ENCODE measurements around the gene MAP2K6.

Gene MAP2K6

GRCh38 chr17:69444023-69444422, 29.5 kb downstream of the MAP2K6 start:
- H2BK5ac ChIP-seq (ENCODE audit: low read length), result no peak overlapping the region
- H3K36me3 ChIP-seq (replicated peaks in 1 of 2; ENCODE audit: control insufficient read depth in 2 of 2, insufficient read depth in 2 of 2, low read length in 2 of 2), result peaks cover 0 to 2% of the 10 kb centered on the region in 2 donors
- H3K27ac ChIP-seq (replicated peaks; ENCODE audit: low read length), result no peak overlapping the region
- DNase-seq (ENCODE audit: low spot score), result no peak
- no peak overlapping the region for H2BK120ac ChIP-seq (ENCODE audit: low read depth, low read length)
- no peak overlapping the region for H2BK15ac ChIP-seq (ENCODE audit: low read length)
- no peak overlapping the region for H3K9ac ChIP-seq (ENCODE audit: low read depth, low read length, poor library complexity)
- H4K91ac ChIP-seq (ENCODE audit: low read depth, low read length, poor library complexity), result no peak overlapping the region
- no peak overlapping the region for H3K23ac ChIP-seq (ENCODE audit: low read depth, low read length, poor library complexity)
- no peak overlapping the region for H3K18ac ChIP-seq (ENCODE audit: low read length)
- no peaks in the 10 kb centered on the region for H3K79me1 ChIP-seq (ENCODE audit: low read depth, low read length)
- no peak overlapping the region for H3K4me3 ChIP-seq (ENCODE audit: low read length in 2 of 2)
- H4K8ac ChIP-seq (ENCODE audit: low read depth, low read length), result no peak overlapping the region
- WGBS, 2 donors (ENCODE audit: extremely low coverage in 2 of 2, insufficient read length in 2 of 2, insufficient replicate concordance in 1 of 2), result no CpG with 5 or more reads among the region's 1 CpG
- no peak overlapping the region for H2BK12ac ChIP-seq (ENCODE audit: low read length)
- H3K4me1 ChIP-seq (ENCODE audit: control insufficient read depth in 2 of 2, insufficient read depth in 1 of 2, low read depth in 1 of 2, low read length in 2 of 2), result peaks cover 6 to 9% of the 10 kb centered on the region in 2 donors
- H2AK5ac ChIP-seq (ENCODE audit: low read depth, low read length), result no peak overlapping the region
- H3K27me3 ChIP-seq (ENCODE audit: control insufficient read depth in 3 of 3, insufficient read depth in 3 of 3, low read depth in 1 of 3, low read length in 3 of 3), result no peaks in the 10 kb centered on the region
- H3K14ac ChIP-seq (ENCODE audit: low read length), result no peak overlapping the region
- no peaks in the 10 kb centered on the region for H3K9me3 ChIP-seq (replicated peaks in 1 of 2; ENCODE audit: control insufficient read depth in 2 of 2, insufficient read depth in 1 of 2, low read depth in 1 of 2, low read length in 2 of 2)
- no peak overlapping the region for H2AFZ ChIP-seq (ENCODE audit: low read length)
- H3K4me2 ChIP-seq (ENCODE audit: insufficient read depth, low read length, poor library complexity, severe bottlenecking), result no peak overlapping the region
- H3K4ac ChIP-seq (ENCODE audit: low read length), result no peak overlapping the region

DNA sequence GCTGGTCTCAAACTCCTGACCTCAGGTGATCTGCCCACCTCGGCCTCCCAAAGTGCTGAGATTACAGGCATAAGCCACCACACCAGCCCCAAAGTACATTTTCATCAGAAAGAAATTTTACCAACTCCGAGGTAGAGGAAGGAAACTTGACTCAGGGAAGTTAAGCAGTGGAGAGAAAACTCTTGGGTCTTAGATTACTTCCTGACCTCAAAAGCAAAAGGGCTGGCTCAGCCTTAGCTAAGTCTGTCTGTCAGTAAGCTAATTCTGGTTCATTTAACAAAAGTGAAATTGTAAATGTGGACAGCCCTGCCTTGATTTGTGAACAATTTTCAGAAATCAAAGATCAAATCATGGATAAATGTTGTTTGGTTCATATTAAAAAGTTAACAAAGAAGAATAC, 30.6 kb downstream of the MAP2K6 start:
- H3K4me2 ChIP-seq (ENCODE audit: insufficient read depth, low read length, poor library complexity, severe bottlenecking), result no peak overlapping the region
- no peaks in the 10 kb centered on the region for H3K79me1 ChIP-seq (ENCODE audit: low read depth, low read length)
- H4K91ac ChIP-seq (ENCODE audit: low read depth, low read length, poor library complexity), result no peak overlapping the region
- no peak overlapping the region for H2AFZ ChIP-seq (ENCODE audit: low read length)
- no peaks in the 10 kb centered on the region for H3K36me3 ChIP-seq (replicated peaks in 1 of 2; ENCODE audit: control insufficient read depth in 2 of 2, insufficient read depth in 2 of 2, low read length in 2 of 2)
- no peak overlapping the region for H4K8ac ChIP-seq (ENCODE audit: low read depth, low read length)
- H2BK12ac ChIP-seq (ENCODE audit: low read length), result no peak overlapping the region
- H3K4me1 ChIP-seq (ENCODE audit: control insufficient read depth in 2 of 2, insufficient read depth in 1 of 2, low read depth in 1 of 2, low read length in 2 of 2), result peaks cover 6 to 9% of the 10 kb centered on the region in 2 donors
- H3K27me3 ChIP-seq (ENCODE audit: control insufficient read depth in 3 of 3, insufficient read depth in 3 of 3, low read depth in 1 of 3, low read length in 3 of 3), result no peaks in the 10 kb centered on the region
- H3K14ac ChIP-seq (ENCODE audit: low read length), result no peak overlapping the region
- H3K9me3 ChIP-seq (replicated peaks in 1 of 2; ENCODE audit: control insufficient read depth in 2 of 2, insufficient read depth in 1 of 2, low read depth in 1 of 2, low read length in 2 of 2), result no peaks in the 10 kb centered on the region
- no peak overlapping the region for H2AK5ac ChIP-seq (ENCODE audit: low read depth, low read length)
- H2BK5ac ChIP-seq (ENCODE audit: low read length), result no peak overlapping the region
- DNase-seq (ENCODE audit: low spot score), result no peak
- H3K27ac ChIP-seq (replicated peaks; ENCODE audit: low read length), result no peak overlapping the region
- no peak overlapping the region for H3K4me3 ChIP-seq (ENCODE audit: low read length in 2 of 2)
- H3K23ac ChIP-seq (ENCODE audit: low read depth, low read length, poor library complexity), result no peak overlapping the region
- no peak overlapping the region for H3K18ac ChIP-seq (ENCODE audit: low read length)
- no peak overlapping the region for H2BK120ac ChIP-seq (ENCODE audit: low read depth, low read length)
- no CpG with 5 or more reads among the region's 2 CpGs for WGBS, 2 donors (ENCODE audit: extremely low coverage in 2 of 2, insufficient read length in 2 of 2, insufficient replicate concordance in 1 of 2)
- H3K9ac ChIP-seq (ENCODE audit: low read depth, low read length, poor library complexity), result no peak overlapping the region
- no peak overlapping the region for H2BK15ac ChIP-seq (ENCODE audit: low read length)
- no peak overlapping the region for H3K4ac ChIP-seq (ENCODE audit: low read length)

- Histone ChIP-seq H2AFZ (ENCODE audit: low read length) (peak overlapping the region; percentile 73), H3K18ac (ENCODE audit: low read length) (peak overlapping the region; percentile 61), H3K4me2 (ENCODE audit: insufficient read depth, low read length, poor library complexity, severe bottlenecking) (no peak overlapping the region), H3K23ac (ENCODE audit: low read depth, low read length, poor library complexity) (no peak overlapping the region), H2BK5ac (ENCODE audit: low read length) (no peak overlapping the region), H3K79me1 (ENCODE audit: low read depth, low read length) (no peaks in the 10 kb centered on the region), H4K91ac (ENCODE audit: low read depth, low read length, poor library complexity) (no peak overlapping the region), H2BK15ac (ENCODE audit: low read length) (no peak overlapping the region), H3K9me3 (replicated peaks in 1 of 2; ENCODE audit: control insufficient read depth in 2 of 2, insufficient read depth in 1 of 2, low read depth in 1 of 2, low read length in 2 of 2) (no peaks in the 10 kb centered on the region), H3K36me3 (replicated peaks in 1 of 2; ENCODE audit: control insufficient read depth in 2 of 2, insufficient read depth in 2 of 2, low read length in 2 of 2) (no peaks in the 10 kb centered on the region), H2AK5ac (ENCODE audit: low read depth, low read length) (no peak overlapping the region), H3K9ac (ENCODE audit: low read depth, low read length, poor library complexity) (no peak overlapping the region), H3K27ac (replicated peaks; ENCODE audit: low read length) (peak overlapping the region; percentile 2), H3K14ac (ENCODE audit: low read length) (no peak overlapping the region), H4K8ac (ENCODE audit: low read depth, low read length) (no peak overlapping the region), H2BK120ac (ENCODE audit: low read depth, low read length) (no peak overlapping the region), H3K4ac (ENCODE audit: low read length) (no peak overlapping the region), H2BK12ac (ENCODE audit: low read length) (no peak overlapping the region), H3K27me3 (ENCODE audit: control insufficient read depth in 3 of 3, insufficient read depth in 3 of 3, low read depth in 1 of 3, low read length in 3 of 3) (no peaks in the 10 kb centered on the region), H3K4me3 (ENCODE audit: low read length in 2 of 2) (no peak overlapping the region), H3K4me1 (ENCODE audit: control insufficient read depth in 2 of 2, insufficient read depth in 1 of 2, low read depth in 1 of 2, low read length in 2 of 2) (peaks cover 13 to 20% of the 10 kb centered on the region in 2 donors)
- no CpG with 5 or more reads among the region's 5 CpGs for WGBS, 2 donors (ENCODE audit: extremely low coverage in 2 of 2, insufficient read length in 2 of 2, insufficient replicate concordance in 1 of 2)
- DNase-seq (ENCODE audit: low spot score), result no peak
Measured at GRCh38 chr17:69447726-69448125, 33.2 kb downstream of the MAP2K6 start.

DNA sequence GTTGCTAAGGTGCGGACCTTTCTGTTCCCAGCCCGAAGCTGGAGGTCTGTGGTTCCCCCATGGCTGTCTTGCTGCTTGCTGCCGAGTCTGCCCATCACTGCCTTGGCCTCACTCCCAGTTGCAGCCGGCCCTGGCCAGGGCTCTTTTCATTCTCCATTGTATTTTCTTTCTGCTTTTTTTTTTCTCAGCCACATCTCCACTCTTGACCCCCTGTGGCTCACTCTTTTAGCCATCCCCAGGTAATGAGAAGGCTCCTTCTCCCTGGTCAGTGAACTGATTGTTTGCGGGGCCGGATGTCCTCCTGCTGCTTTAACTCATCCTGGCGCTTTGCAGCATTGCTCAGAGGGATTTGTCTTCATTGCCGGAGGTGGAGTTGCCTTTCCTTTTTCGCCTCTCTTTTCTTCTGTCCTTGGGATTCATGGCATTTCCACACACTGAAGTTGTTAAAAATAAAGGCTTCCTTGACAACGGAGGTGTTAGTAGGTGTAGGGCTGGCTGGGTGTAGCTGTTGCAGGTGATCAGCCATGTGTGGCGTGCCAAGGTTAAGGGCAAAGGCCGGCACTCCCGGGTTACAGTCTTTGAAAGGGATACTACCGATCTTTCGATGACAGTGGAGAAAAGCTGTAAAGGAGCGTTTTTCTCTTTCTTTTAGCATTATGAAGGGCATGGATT, 34.1 kb downstream of the MAP2K6 start:
- WGBS, 2 donors (ENCODE audit: extremely low coverage in 2 of 2, insufficient read length in 2 of 2, insufficient replicate concordance in 1 of 2), result no CpG with 5 or more reads among the region's 16 CpGs
- H3K18ac ChIP-seq (ENCODE audit: low read length), result no peak overlapping the region
- peak overlapping the region in 1 of 2 donors; percentile 24 for H3K4me3 ChIP-seq (ENCODE audit: low read length in 2 of 2)
- peak; percentile 73 for DNase-seq (ENCODE audit: low spot score)
- no peaks in the 10 kb centered on the region for H3K27me3 ChIP-seq (ENCODE audit: control insufficient read depth in 3 of 3, insufficient read depth in 3 of 3, low read depth in 1 of 3, low read length in 3 of 3)
- no peak overlapping the region for H3K9ac ChIP-seq (ENCODE audit: low read depth, low read length, poor library complexity)
- no peaks in the 10 kb centered on the region for H3K79me1 ChIP-seq (ENCODE audit: low read depth, low read length)
- no peak overlapping the region for H4K8ac ChIP-seq (ENCODE audit: low read depth, low read length)
- H3K4ac ChIP-seq (ENCODE audit: low read length), result no peak overlapping the region
- no peak overlapping the region for H4K91ac ChIP-seq (ENCODE audit: low read depth, low read length, poor library complexity)
- H2AK5ac ChIP-seq (ENCODE audit: low read depth, low read length), result no peak overlapping the region
- peak overlapping the region; percentile 76 for H3K27ac ChIP-seq (replicated peaks; ENCODE audit: low read length)
- no peak overlapping the region for H2BK12ac ChIP-seq (ENCODE audit: low read length)
- H3K23ac ChIP-seq (ENCODE audit: low read depth, low read length, poor library complexity), result no peak overlapping the region
- H3K9me3 ChIP-seq (replicated peaks in 1 of 2; ENCODE audit: control insufficient read depth in 2 of 2, insufficient read depth in 1 of 2, low read depth in 1 of 2, low read length in 2 of 2), result no peaks in the 10 kb centered on the region
- no peak overlapping the region for H2BK15ac ChIP-seq (ENCODE audit: low read length)
- H3K36me3 ChIP-seq (replicated peaks in 1 of 2; ENCODE audit: control insufficient read depth in 2 of 2, insufficient read depth in 2 of 2, low read length in 2 of 2), result no peaks in the 10 kb centered on the region
- peaks cover 13 to 20% of the 10 kb centered on the region in 2 donors for H3K4me1 ChIP-seq (ENCODE audit: control insufficient read depth in 2 of 2, insufficient read depth in 1 of 2, low read depth in 1 of 2, low read length in 2 of 2)
- H3K14ac ChIP-seq (ENCODE audit: low read length), result no peak overlapping the region
- peak overlapping the region; percentile 29 for H3K4me2 ChIP-seq (ENCODE audit: insufficient read depth, low read length, poor library complexity, severe bottlenecking)
- H2AFZ ChIP-seq (ENCODE audit: low read length), result peak overlapping the region; percentile 73
- no peak overlapping the region for H2BK5ac ChIP-seq (ENCODE audit: low read length)
- no peak overlapping the region for H2BK120ac ChIP-seq (ENCODE audit: low read depth, low read length)
